OCI-LY1 (cell line): ENCODE data around the gene PKD2.

Experiments
- H2AFZ ChIP-seq: fragments of 200-600 bp; sonication (generic), shearing (Covaris generic); 2 replicates; pipeline ENCODE4 v1.6.0; 2014; ENCODE audit warnings: antibody characterized with exemption, mild to moderate bottlenecking, low read length
- H3F3A ChIP-seq: fragments of 200-600 bp; sonication (generic), shearing (Covaris generic); 2 replicates; pipeline ENCODE4 v1.6.0; 2014; ENCODE audit warnings: mild to moderate bottlenecking, antibody characterized with exemption, low read length, moderate library complexity; ENCODE audit not compliant: insufficient read depth
- H3K27ac ChIP-seq: fragments of 200-600 bp; sonication (generic); 2 replicates; pipeline ENCODE4 v1.5.1; 2014; ENCODE audit warnings: low read length, mixed run types, mild to moderate bottlenecking, low read depth; ENCODE audit not compliant: poor library complexity, severe bottlenecking
- H3K27me3 ChIP-seq: fragments of 200-600 bp; sonication (generic); 2 replicates; pipeline ENCODE4 v1.6.0; 2014; ENCODE audit warnings: antibody characterized with exemption, mild to moderate bottlenecking, low read length, moderate library complexity; ENCODE audit not compliant: insufficient read depth
- H3K36me3 ChIP-seq: fragments of 200-600 bp; sonication (generic); 2 replicates; pipeline ENCODE4 v1.6.1; 2014; ENCODE audit warnings: mild to moderate bottlenecking, antibody characterized with exemption, low read length, moderate library complexity, mixed read lengths; ENCODE audit not compliant: insufficient read depth
- H3K4me1 ChIP-seq: fragments of 200-600 bp; sonication (generic); 2 replicates; pipeline ENCODE4 v1.5.1; 2014; ENCODE audit warnings: mild to moderate bottlenecking, low read length, moderate library complexity; ENCODE audit not compliant: insufficient read depth, severe bottlenecking
- H3K4me2 ChIP-seq: fragments of 200-600 bp; sonication (generic), shearing (Covaris generic); 2 replicates; pipeline ENCODE4 v1.6.1; 2014; ENCODE audit warnings: low read length
- H3K4me3 ChIP-seq: fragments of 200-600 bp; sonication (generic); 2 replicates; pipeline ENCODE4 v1.5.1; 2014; ENCODE audit warnings: low read length, low read depth, mild to moderate bottlenecking, mixed read lengths; ENCODE audit not compliant: poor library complexity, severe bottlenecking
- H3K79me2 ChIP-seq: fragments of 200-600 bp; shearing (Covaris generic); 2 replicates; pipeline ENCODE4 v1.6.1; 2016; ENCODE audit warnings: mixed run types, low read length, mixed read lengths; ENCODE audit not compliant: insufficient read depth
- H3K9ac ChIP-seq: fragments of 200-600 bp; sonication (generic), shearing (Covaris generic); 2 replicates; pipeline ENCODE4 v1.6.1; 2014; ENCODE audit warnings: mild to moderate bottlenecking, low read length, mixed read lengths
- H3K9me2 ChIP-seq: fragments of 200-600 bp; sonication (generic), shearing (Covaris generic); 2 replicates; pipeline ENCODE4 v1.6.1; 2014; ENCODE audit warnings: low read depth, mild to moderate bottlenecking, low read length, mixed read lengths
- H3K9me3 ChIP-seq: fragments of 200-600 bp; shearing (Covaris generic); 2 replicates; pipeline ENCODE4 v1.6.1; 2014; ENCODE audit warnings: low read length, mixed read lengths
- H4K20me1 ChIP-seq: fragments of 200-600 bp; sonication (generic), shearing (Covaris generic); 2 replicates; pipeline ENCODE4 v1.6.0; 2016; ENCODE audit warnings: mild to moderate bottlenecking, low read length; ENCODE audit not compliant: insufficient read depth
- CTCF ChIP-seq: fragments of 200-600 bp; sonication (generic), shearing (Covaris generic); IDR thresholded peaks from 2 replicates; pipeline ENCODE4 v1.5.1; 2017; ENCODE audit warnings: mild to moderate bottlenecking, antibody characterized with exemption, low read length, moderate library complexity, mixed read lengths
- EZH2 ChIP-seq: fragments of 200-600 bp; sonication (generic), shearing (Covaris generic); IDR thresholded peaks from 2 replicates; pipeline ENCODE4 v1.8.0; 2017; ENCODE audit warnings: borderline replicate concordance, mixed run types, mild to moderate bottlenecking, antibody characterized with exemption, low read length, moderate library complexity, mixed read lengths

PKD2 gene

DNA sequence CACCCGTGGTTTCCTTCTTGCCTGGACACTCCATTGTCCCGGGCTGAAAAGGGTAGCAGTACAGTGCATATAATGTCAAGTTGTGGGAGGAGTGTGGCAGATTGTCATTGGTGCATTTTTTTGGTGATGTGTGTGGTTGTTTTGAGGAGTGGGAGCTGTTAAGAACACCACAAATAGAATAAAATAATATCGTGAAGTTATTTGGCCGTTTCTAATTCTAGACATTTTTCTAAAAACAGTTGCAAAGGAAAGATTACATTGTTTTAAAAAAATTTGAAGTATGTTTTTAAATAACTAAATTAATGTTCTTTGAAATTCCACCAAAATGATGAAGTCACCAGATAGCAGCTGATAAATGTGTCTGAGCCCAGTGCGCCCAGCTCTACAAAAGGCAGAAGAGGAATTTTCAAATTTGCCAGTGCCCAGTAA, 1.3 kb downstream of the PKD2 start:
- Histone ChIP-seq H3F3A (no peaks in the 10 kb centered on the region), H3K36me3 (no peaks in the 10 kb centered on the region), H3K79me2 (no peaks in the 10 kb centered on the region), H3K27me3 (no peaks in the 10 kb centered on the region), H3K4me1 (no peaks in the 10 kb centered on the region), H3K4me3 (no peak overlapping the region), H3K9me2 (no peaks in the 10 kb centered on the region), H4K20me1 (no peaks in the 10 kb centered on the region), H3K9ac (no peak overlapping the region), H2AFZ (no peak overlapping the region), H3K27ac (no peak overlapping the region), H3K9me3 (no peaks in the 10 kb centered on the region), H3K4me2 (no peak overlapping the region; the same call in 1 of the 2 replicates)
- no peak for TF ChIP-seq EZH2
- TF ChIP-seq CTCF: no peak

GRCh38 chr4:88009871-88010270, 2.4 kb downstream of the PKD2 start:
- Histone ChIP-seq H3K4me1 (no peaks in the 10 kb centered on the region), H3F3A (no peaks in the 10 kb centered on the region), H3K9ac (no peak overlapping the region), H4K20me1 (no peaks in the 10 kb centered on the region), H3K79me2 (no peaks in the 10 kb centered on the region), H3K4me3 (no peak overlapping the region), H3K36me3 (no peaks in the 10 kb centered on the region), H3K27me3 (no peaks in the 10 kb centered on the region), H3K27ac (no peak overlapping the region), H3K9me2 (no peaks in the 10 kb centered on the region), H2AFZ (no peak overlapping the region), H3K9me3 (no peaks in the 10 kb centered on the region), H3K4me2 (no peak overlapping the region)
- TF ChIP-seq EZH2 (no peak), CTCF (no peak)

DNA sequence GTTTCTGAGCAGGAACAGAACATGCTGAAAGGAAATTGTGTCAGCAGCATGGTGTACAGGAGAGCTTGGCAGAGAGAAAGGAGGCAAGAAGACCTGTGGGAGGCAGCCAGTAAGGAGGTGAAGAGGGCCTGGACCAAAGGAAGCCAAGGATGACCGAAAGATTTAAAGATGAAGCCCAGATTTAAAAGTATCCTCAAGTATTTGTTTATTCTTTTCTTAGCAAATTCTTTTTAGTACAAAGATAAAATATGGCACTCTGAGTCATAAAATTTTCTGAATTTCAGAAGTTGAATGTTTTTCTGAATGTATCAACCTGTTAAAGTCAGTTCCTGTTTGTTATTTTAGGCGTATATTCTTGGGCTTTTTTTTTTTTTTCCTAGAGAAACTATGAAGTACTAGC, 3.5 kb downstream of the PKD2 start:
- no peak overlapping the region for H2AFZ ChIP-seq
- H3K9me2 ChIP-seq: no peaks in the 10 kb centered on the region
- H3K4me2 ChIP-seq: no peak overlapping the region
- no peak overlapping the region for H3K27ac ChIP-seq
- no peaks in the 10 kb centered on the region for H4K20me1 ChIP-seq
- no peaks in the 10 kb centered on the region for H3K27me3 ChIP-seq
- no peak overlapping the region for H3K4me3 ChIP-seq
- no peaks in the 10 kb centered on the region for H3K36me3 ChIP-seq
- no peaks in the 10 kb centered on the region for H3K9me3 ChIP-seq
- no peaks in the 10 kb centered on the region for H3K4me1 ChIP-seq
- H3K79me2 ChIP-seq: no peaks in the 10 kb centered on the region
- TF ChIP-seq CTCF: no peak
- no peak for TF ChIP-seq EZH2
- H3F3A ChIP-seq: no peaks in the 10 kb centered on the region
- H3K9ac ChIP-seq: no peak overlapping the region
